ENCODE results near the gene ZNF730.
"Not testable (repeated sequence)": the region's sequence is repeated elsewhere in the genome, so short reads cannot be mapped to it uniquely, and the experiment has no call there.

The ZNF730 gene

GRCh38 chr19:23116802-23117571 lies at the start of gene ZNF730:
ZNF730 (plus strand) TSS chr19:23117025; CDS start chr19:23117174, 149 bp downstream.
- DNase-seq (ENCODE audit: low read depth, low spot score), result peak; percentile 29
- no peak within 1 kb of the TSS for H3K27ac ChIP-seq

- no peak overlapping the region for H3K27ac ChIP-seq
- no peak for DNase-seq (ENCODE audit: low read depth, low spot score)
Measured at GRCh38 chr19:23070353-23071146, 46.3 kb upstream of the ZNF730 start.

GRCh38 chr19:23071147-23071511 lies 45.7 kb upstream of the ZNF730 start:
- DNase-seq (ENCODE audit: low read depth, low spot score), result no peak
- no peak overlapping the region for H3K27ac ChIP-seq

- H3K27ac ChIP-seq, result peak overlapping the region; percentile 5
- no peak for DNase-seq (ENCODE audit: low read depth, low spot score)
Measured at GRCh38 chr19:23075031-23075733, 41.6 kb upstream of the ZNF730 start.

GRCh38 chr19:23077776-23078175 lies 39.0 kb upstream of the ZNF730 start:
- DNase-seq (ENCODE audit: low read depth, low spot score); H3K27ac ChIP-seq: not testable (repeated sequence)

- no peak overlapping the region for H3K27ac ChIP-seq
Measured at GRCh38 chr19:23093832-23094231, 23.0 kb upstream of the ZNF730 start.

GRCh38 chr19:23095418-23095817 lies 21.4 kb upstream of the ZNF730 start:
- DNase-seq (ENCODE audit: low read depth, low spot score), result no peak
- H3K27ac ChIP-seq, result no peak overlapping the region

More at GRCh38 chr19:23093832-23094231, 23.0 kb upstream of the ZNF730 start:
- DNase-seq (ENCODE audit: low read depth, low spot score), result no peak

- no peak overlapping the region for H3K27ac ChIP-seq
- DNase-seq (ENCODE audit: low read depth, low spot score), result no peak
Measured at GRCh38 chr19:23098286-23098685, 18.5 kb upstream of the ZNF730 start.

GRCh38 chr19:23098988-23099387 lies 17.8 kb upstream of the ZNF730 start:
- no peak for DNase-seq (ENCODE audit: low read depth, low spot score)
- no peak overlapping the region for H3K27ac ChIP-seq

GRCh38 chr19:23099966-23100365 lies 16.9 kb upstream of the ZNF730 start:
- no peak overlapping the region for H3K27ac ChIP-seq
- DNase-seq (ENCODE audit: low read depth, low spot score), result no peak

GRCh38 chr19:23101241-23101640 lies 15.6 kb upstream of the ZNF730 start:
- peak; percentile 58 for DNase-seq (ENCODE audit: low read depth, low spot score)
- no peak overlapping the region for H3K27ac ChIP-seq

- no peak for DNase-seq (ENCODE audit: low read depth, low spot score)
- H3K27ac ChIP-seq, result no peak overlapping the region
Measured at GRCh38 chr19:23118400-23118799, 1.6 kb downstream of the ZNF730 start.

GRCh38 chr19:23134211-23134610 lies 17.4 kb downstream of the ZNF730 start:
- not testable (repeated sequence) for DNase-seq (ENCODE audit: low read depth, low spot score); H3K27ac ChIP-seq

- DNase-seq (ENCODE audit: low read depth, low spot score), result no peak
Measured at GRCh38 chr19:23145617-23146415, 29.0 kb downstream of the ZNF730 start.

GRCh38 chr19:23160766-23161165 lies 43.9 kb downstream of the ZNF730 start:
- no peak overlapping the region for H3K27ac ChIP-seq
- DNase-seq (ENCODE audit: low read depth, low spot score), result no peak

More at GRCh38 chr19:23145617-23146415, 29.0 kb downstream of the ZNF730 start:
- H3K27ac ChIP-seq, result no peak overlapping the region

- H3K27ac ChIP-seq; DNase-seq (ENCODE audit: low read depth, low spot score): not testable (repeated sequence)
Measured at GRCh38 chr19:23168286-23168685, 51.5 kb downstream of the ZNF730 start.

- no peak for DNase-seq (ENCODE audit: low read depth, low spot score)
- no peak overlapping the region for H3K27ac ChIP-seq
Measured at GRCh38 chr19:23183251-23183650, 66.4 kb downstream of the ZNF730 start.

- no peak for DNase-seq (ENCODE audit: low read depth, low spot score)
- no peak overlapping the region for H3K27ac ChIP-seq
Measured at GRCh38 chr19:23190341-23190740, 73.5 kb downstream of the ZNF730 start.
